Measurements from ENCODE around the gene CYP27A1. TPM values are rescaled to one million over a fixed set of nuclear protein-coding genes. Genes with fewer than 3 reads are reported as not detected.
A peak's percentile ranks its signal among the peaks of the same experiment; 100 is the strongest.
"Not testable (repeated sequence)": the region's sequence is repeated elsewhere in the genome, so short reads cannot be mapped to it uniquely, and the experiment has no call there.

Gene CYP27A1
- total RNA-seq, 1 donor from 2014 or later: 263 TPM

DNA sequence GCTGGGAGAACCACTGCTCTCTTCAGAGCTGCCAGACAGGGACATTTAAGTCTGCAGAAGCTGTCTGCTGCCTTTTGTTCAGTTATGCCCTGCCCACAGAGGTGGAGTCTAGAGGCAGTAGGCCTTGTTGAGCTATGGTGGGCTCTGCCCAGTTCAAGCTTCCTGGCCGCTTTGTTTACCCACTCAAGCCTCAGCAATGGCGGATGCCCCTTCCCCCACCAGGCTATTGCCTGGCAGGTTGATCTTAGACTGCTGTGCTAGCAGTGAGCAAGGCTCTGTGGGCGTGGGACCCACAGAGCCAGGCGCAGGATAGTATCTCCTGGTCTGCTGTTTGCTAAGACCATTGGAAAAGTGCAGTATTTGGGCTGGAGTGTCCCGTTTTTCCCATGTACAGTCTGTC is 9.2 kb upstream of the CYP27A1 start:
- not testable (repeated sequence) for ATAC-seq; DNase-seq (ENCODE audit: low spot score)

GRCh38 chr2:218773881-218774280 is 8.1 kb upstream of the CYP27A1 start:
- ATAC-seq (no peak), DNase-seq (ENCODE audit: low spot score) (no peak)

DNA sequence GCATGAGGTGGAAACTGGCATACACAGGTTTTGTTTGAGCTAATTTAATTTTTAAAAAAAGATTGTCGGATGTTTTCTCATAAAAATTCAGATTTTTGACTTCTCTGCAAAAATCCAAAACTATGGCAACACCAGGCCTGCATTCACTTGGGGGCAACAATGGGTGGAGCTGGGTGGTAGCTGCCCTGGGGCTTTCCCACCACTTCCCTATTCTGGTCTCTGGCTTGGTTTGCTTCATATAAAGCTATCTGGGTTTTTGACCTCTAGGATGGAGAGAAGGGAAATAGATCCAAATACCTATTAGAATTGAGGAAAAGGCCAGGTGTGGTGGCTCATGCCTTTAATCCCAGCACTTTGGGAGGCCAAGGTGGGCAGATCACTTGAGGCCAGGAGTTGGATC is 5.5 kb upstream of the CYP27A1 start:
- DNase-seq (ENCODE audit: low spot score) (no peak), ATAC-seq (no peak)

DNA sequence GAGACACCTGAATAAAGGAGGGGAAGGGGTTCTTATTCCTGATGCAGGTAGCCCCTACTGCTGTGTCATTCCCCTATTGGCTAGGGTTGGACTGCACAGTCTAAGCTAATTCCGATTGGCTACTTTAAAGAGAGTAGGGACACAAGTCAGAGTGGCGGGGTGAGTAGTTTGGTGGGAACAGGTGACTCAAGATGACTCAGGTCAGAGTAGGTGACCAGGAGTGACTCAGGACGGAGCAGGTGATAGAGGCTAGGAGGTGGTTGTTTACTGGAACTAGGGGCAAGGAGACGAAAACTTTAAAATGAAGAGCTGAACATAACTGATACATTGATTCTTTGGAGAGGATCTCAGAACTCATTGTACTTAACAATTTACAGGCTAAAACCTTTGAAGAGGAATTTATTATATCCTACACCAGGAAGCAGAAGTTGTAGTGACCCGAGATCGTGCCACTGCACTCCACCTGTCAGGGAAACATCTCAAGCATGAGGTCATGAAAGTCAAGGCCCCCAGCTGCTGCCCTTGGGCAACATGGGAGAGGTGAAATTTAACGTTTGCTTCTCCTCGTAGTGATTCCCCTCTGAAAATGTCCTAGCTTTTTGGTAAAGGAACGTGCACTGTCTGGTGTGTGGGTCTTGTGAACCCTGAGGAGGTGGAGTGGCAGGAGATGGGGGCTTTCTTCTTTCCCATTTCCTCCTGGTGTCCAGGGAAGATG is 4.5 kb upstream of the CYP27A1 start:
- DNase-seq (ENCODE audit: low spot score): no peak
- no peak for ATAC-seq

DNA sequence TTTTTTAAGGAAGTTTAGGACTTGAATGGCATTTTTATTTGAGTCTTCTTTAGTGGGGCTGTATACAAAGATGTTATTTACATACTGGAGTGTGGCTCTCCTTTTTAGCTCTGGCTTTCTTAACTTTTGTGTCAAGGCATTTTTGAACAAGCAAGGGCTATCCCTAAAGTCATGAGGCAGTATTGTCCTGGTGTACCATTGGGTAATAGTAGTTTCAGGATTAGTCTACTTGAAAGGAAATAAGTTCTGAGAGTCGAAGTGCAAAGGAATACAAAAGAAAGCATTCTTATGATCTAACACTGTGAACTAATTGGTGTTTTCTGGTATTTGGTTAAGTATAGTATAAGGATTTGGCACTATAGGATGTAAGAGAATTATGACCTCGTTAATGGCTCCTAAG is 1.9 kb upstream of the CYP27A1 start:
- no peak for DNase-seq (ENCODE audit: low spot score)
- no peak for ATAC-seq

DNA sequence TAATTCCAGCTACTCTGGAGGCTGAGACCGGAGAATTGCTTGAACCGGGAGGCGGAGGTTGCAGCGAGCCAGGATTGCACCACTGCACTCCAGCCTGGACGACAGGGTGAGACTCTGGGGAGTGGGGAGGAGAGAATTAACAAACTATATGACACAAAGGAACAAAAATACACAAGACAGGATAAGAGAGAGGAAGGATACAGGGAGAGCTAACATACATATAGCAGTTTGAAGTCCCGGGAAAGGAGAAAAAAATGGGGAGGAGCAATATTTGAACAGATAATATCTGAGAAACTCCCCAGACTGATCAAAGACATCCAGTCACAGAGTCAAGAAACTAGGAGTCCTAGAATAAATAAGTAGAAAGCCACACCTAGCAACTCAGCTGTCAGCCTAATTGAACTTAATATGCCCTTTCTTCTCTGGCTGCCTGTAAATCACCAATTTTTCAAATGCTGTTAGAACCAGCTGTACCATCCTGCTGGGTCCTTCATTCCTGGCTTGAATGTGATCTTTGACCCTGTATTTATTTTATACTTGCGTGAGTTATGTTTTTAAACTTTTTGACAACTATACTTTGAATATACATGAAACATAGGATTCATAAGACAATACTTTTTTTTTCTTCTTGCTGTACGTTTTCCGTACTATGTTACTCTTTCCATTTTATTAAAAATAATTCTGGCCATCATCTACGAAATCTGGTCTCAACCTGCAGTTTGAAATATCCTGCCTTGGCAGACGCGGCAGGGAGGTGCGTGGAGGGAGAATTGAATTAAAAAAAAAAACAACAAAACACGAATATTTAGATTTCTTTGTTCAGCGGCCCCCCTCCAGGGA is 876 bp upstream of the CYP27A1 start:
- DNase-seq (ENCODE audit: low spot score): no peak
- peak; percentile 31 for ATAC-seq

GRCh38 chr2:218782528-218782844 is 539 bp downstream of the CYP27A1 start:
- ATAC-seq (peak; percentile 65), DNase-seq (ENCODE audit: low spot score) (no peak)

GRCh38 chr2:218783688-218784087 is 1.7 kb downstream of the CYP27A1 start:
- no peak for ATAC-seq
- no peak for DNase-seq (ENCODE audit: low spot score)

- DNase-seq (ENCODE audit: low spot score) (no peak), ATAC-seq (no peak)
Observed at GRCh38 chr2:218785103-218785502, 3.2 kb downstream of the CYP27A1 start.

- DNase-seq (ENCODE audit: low spot score): no peak
- no peak for ATAC-seq
Observed at GRCh38 chr2:218786133-218786532, 4.2 kb downstream of the CYP27A1 start.

DNA sequence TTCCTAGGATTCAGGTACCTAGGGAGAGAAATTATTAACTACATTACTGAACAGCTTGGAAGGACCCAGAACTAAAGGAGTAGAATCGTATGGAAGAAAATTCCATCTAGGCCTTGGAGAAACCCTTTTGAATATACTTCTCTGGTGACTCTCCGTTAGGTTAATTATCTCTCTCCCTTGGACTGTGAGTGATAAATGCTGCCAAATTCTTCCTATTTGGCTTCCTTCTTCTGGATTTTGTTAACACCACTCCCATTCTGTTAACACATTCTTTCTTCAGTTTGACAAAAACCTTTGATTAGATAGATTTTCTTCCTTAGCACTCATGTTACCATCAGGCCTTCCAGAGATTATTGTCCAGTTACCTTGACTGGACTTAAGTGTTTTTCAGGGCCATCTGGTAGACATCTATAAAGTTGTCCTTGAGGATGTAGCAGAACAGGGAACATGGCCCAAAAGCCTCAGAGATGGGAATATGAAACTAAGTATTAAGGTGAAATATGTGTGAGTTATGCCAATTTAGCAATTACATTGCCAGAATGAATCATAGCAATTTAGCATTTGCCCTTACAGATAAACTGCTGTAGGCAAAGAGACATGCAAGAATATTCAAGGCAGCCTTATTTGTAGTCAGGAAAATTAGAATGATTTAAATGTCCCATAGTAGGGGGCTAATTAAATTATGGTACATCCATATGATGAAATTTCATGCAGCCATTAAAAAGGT is 6.7 kb downstream of the CYP27A1 start:
- DNase-seq (ENCODE audit: low spot score): no peak
- no peak for ATAC-seq

DNA sequence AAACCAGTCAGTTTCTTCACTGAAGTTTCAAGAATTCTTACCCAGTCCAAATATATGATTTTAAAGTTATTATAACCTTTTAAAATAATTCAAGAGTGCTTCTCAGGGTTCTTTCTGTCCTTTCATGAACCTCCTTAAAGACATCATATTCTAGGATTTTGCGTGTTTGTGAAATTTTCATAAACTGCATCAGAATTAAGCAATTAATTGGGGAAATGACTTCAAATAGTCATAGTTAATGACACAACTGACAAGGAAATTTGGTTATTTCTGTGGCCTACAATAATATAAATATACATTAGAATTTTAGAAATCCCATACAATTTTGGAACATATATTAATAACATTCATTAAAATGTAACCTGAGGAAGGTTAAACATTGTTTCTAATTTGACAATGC is 10.5 kb downstream of the CYP27A1 start:
- ATAC-seq (no peak), DNase-seq (ENCODE audit: low spot score) (no peak)

GRCh38 chr2:218796691-218797090 is 14.7 kb downstream of the CYP27A1 start:
- no peak for ATAC-seq
- no peak for DNase-seq (ENCODE audit: low spot score)

- DNase-seq (ENCODE audit: low spot score) (no peak), ATAC-seq (no peak)
Observed at GRCh38 chr2:218798767-218799504, 17.0 kb downstream of the CYP27A1 start.

GRCh38 chr2:218799990-218800389 is 18.0 kb downstream of the CYP27A1 start:
- ATAC-seq (peak; percentile 37), DNase-seq (ENCODE audit: low spot score) (no peak)

DNA sequence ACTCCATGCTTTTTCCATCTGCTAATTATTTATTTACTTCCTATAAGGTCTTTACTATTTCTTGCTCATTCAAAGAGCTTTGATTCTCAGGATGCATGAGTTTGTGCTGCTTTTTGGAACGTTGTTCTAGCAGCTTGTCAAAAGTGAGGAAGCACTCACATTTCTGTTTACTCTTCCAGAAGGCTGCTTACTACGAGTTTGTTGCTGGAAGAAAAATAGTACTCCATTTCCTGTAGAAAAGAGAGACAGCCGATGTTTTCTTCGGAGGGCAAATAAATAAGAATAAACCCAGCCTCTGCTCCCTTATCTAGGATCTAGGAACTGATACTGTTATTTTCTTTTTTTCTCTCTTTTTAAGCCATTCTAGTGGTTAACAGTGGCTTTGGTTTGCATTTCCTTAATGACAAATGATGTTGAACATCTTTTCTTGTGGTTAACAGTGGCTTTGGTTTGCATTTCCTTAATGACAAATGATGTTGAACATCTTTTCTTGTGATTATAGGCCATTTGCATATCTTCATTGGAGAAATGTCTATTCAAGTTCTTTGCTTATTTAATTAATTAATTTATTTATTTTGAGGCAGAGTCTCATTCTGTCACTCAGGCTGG is 20.5 kb downstream of the CYP27A1 start:
- ATAC-seq (no peak), DNase-seq (ENCODE audit: low spot score) (no peak)

- DNase-seq (ENCODE audit: low spot score) (no peak), ATAC-seq (no peak)
Observed at GRCh38 chr2:218804817-218805216, 22.9 kb downstream of the CYP27A1 start.

GRCh38 chr2:218805627-218806026 is 23.7 kb downstream of the CYP27A1 start:
- ATAC-seq: peak; percentile 38

DNA sequence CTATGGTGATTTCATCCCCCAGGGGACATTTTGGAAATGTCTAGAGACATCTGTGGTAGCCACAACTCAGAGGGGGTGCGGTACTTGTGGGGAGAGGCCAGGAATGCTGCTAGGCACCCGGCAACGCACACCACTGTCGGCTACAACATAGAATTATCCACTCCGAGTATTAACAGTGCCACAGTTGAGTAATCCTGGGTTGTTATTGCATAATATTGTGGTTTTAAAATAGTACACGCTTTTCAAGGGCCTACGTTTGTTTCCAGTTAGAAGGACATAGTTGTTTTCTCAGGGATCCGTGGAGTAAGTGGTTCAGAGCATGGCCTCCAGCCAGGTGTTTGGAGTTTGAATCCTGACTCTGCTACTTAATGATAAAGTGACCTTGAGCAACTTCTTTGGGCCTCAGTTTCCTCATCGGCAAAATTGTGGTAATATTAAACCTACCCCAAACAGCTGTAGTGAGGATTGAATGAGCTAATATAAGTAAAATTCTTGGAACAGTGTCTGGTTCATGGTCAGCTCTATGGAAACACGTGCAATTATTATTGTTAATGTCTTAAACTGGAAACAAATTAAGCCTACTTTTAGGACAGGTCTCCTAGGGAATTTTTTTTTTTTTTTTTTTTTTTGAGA is 24.5 kb downstream of the CYP27A1 start:
- no peak for DNase-seq (ENCODE audit: low spot score)

More at GRCh38 chr2:218805627-218806026, 23.7 kb downstream of the CYP27A1 start:
- DNase-seq (ENCODE audit: low spot score): no peak

GRCh38 chr2:218807626-218808025 is 25.7 kb downstream of the CYP27A1 start:
- ATAC-seq: no peak
- DNase-seq (ENCODE audit: low spot score): no peak

More for the DNA sequence above, 24.5 kb downstream of the CYP27A1 start:
- peak; percentile 85 for ATAC-seq

All from left lobe of liver (tissue), 2 donors.